Prostate gland (tissue), 2 donors: ENCODE results near the gene PSMC5.
"Not testable (repeated sequence)": the region's sequence is repeated elsewhere in the genome, so short reads cannot be mapped to it uniquely, and the experiment has no call there.

Experiments used
- CTCF ChIP-seq, 4 experiments: fragments of 200-600 bp in 2 of 4; fragments of 450-650 bp in 2 of 4; sonication (generic) in 2 of 4; IDR thresholded peaks; 1 replicate in 3 of 4; 2 replicates in 1 of 4; pipeline ENCODE4 v1.5.1; 2016 to 2019; ENCODE audit warnings: antibody characterized with exemption in 4 of 4, mild to moderate bottlenecking in 2 of 4, moderate library complexity in 2 of 4
- POLR2A ChIP-seq: fragments of 450-650 bp; IDR thresholded peaks from one replicate; pipeline ENCODE4 v1.6.1; 2016; ENCODE audit warnings: antibody characterized with exemption, mild to moderate bottlenecking

GRCh38 chr17:63871646-63872365 is 44.6 kb downstream of the PSMC5 start:
- not testable (repeated sequence) for TF ChIP-seq POLR2A; CTCF (IDR thresholded peaks at IDR 0.05)
